SIG-M5 treated with dmso at 0.1 percent for 504 hours (cell line): ENCODE results near the gene CD164L2.

Experiments
- DNase-seq: peaks from one replicate; lab custom pipeline; 2025; ENCODE audit not compliant: unreplicated experiment; lab: John Stamatoyannopoulos, UW

CD164L2 gene

GRCh38 chr1:27349784-27350662, 33.1 kb downstream of the CD164L2 start:
- no peak for DNase-seq

- peak; percentile 8 for DNase-seq
Observed at GRCh38 chr1:27348861-27349783, 34.0 kb downstream of the CD164L2 start.

- DNase-seq = no peak
Observed at GRCh38 chr1:27346991-27347624, 36.0 kb downstream of the CD164L2 start.

GRCh38 chr1:27346357-27346756, 36.8 kb downstream of the CD164L2 start:
- DNase-seq = no peak

GRCh38 chr1:27345272-27345671, 37.9 kb downstream of the CD164L2 start:
- DNase-seq = no peak

GRCh38 chr1:27343639-27344025, 39.5 kb downstream of the CD164L2 start:
- no peak for DNase-seq

- DNase-seq = peak; percentile 89
Observed at GRCh38 chr1:27342778-27343638, 40.1 kb downstream of the CD164L2 start.

- peak; percentile 43 for DNase-seq
Observed at GRCh38 chr1:27342391-27342777, 40.7 kb downstream of the CD164L2 start.

- DNase-seq = peak; percentile 84
Observed at GRCh38 chr1:27341525-27342252, 41.4 kb downstream of the CD164L2 start, which contains the start of gene SYTL1. SYTL1 (plus strand) TSS chr1:27342022; CDS start chr1:27345335, 3,313 bp downstream.

- DNase-seq = no peak
Observed at GRCh38 chr1:27339213-27339612, 43.9 kb downstream of the CD164L2 start.

- DNase-seq = no peak
Observed at GRCh38 chr1:27338751-27339150, 44.4 kb downstream of the CD164L2 start.

- no peak for DNase-seq
Observed at GRCh38 chr1:27336756-27337155, 46.4 kb downstream of the CD164L2 start.

GRCh38 chr1:27335506-27336422, 47.4 kb downstream of the CD164L2 start:
- no peak for DNase-seq

- DNase-seq = no peak
Observed at GRCh38 chr1:27333717-27334279, 49.3 kb downstream of the CD164L2 start.

GRCh38 chr1:27332536-27333281, 50.4 kb downstream of the CD164L2 start:
- DNase-seq = peak; percentile 8

GRCh38 chr1:27331922-27332321, 51.2 kb downstream of the CD164L2 start:
- no peak for DNase-seq

GRCh38 chr1:27331426-27331825, 51.7 kb downstream of the CD164L2 start:
- no peak for DNase-seq

GRCh38 chr1:27330786-27331185, 52.3 kb downstream of the CD164L2 start:
- no peak for DNase-seq
